GM12878 (cell line): ENCODE results near the gene VAV2. TPM values are rescaled to one million over a fixed set of nuclear protein-coding genes. Genes with fewer than 3 reads are reported as not detected.
"Not testable (repeated sequence)": the region's sequence is repeated elsewhere in the genome, so short reads cannot be mapped to it uniquely, and the experiment has no call there.

Source experiments
- ATAC-seq: fragments of 200-7000 bp; cut with Tn5 transposase; 3 replicates; pipeline ENCODE4 v1.9.1; 2020; ENCODE audit warnings: mild to moderate bottlenecking, moderate library complexity
- BruUV-seq: library from RNA; stranded (reverse); fragments of 400-500 nt; replicated peaks from 2 replicates; lab custom pipeline; 2021; lab: Mats Ljungman, UMichigan
- CTCF ChIA-PET: fragments of 300-600 bp; sonication (Branson Sonifier 250); formaldehyde crosslinking; extraction: SDS; loops from one replicate; lab custom pipeline; 2021; ENCODE audit warnings: inconsistent platforms; lab: Yijun Ruan, JAX
- POLR2A ChIA-PET: fragments of 350-600 bp; formaldehyde crosslinking; extraction: SDS; loops from one replicate; lab custom pipeline; 2021; ENCODE audit warnings: inconsistent platforms; lab: Charles Lee
- RAD21 ChIA-PET: fragments of 300-600 bp; sonication (Branson Sonifier 250); formaldehyde crosslinking; loops from one replicate; lab custom pipeline; 2023; ENCODE audit warnings: antibody characterized with exemption; ENCODE audit not compliant: unreplicated experiment; lab: Charles Lee
- SMC1A ChIA-PET: fragments of 300-600 bp; sonication (Branson Sonifier 250); formaldehyde crosslinking; loops from one replicate; lab custom pipeline; 2023; ENCODE audit not compliant: unreplicated experiment, uncharacterized antibody; lab: Charles Lee
- DNase-seq: peaks from one replicate; pipeline ENCODE4 v3.0.0-alpha.2; 2011; ENCODE audit warnings: low read depth, low spot score
- FAIRE-seq: peaks from 3 replicates; lab custom pipeline; 2011; peaks lifted over from hg19 to GRCh38; lab: Jason Lieb, UNC
- H2AFZ ChIP-seq: 2 replicates; pipeline ENCODE4 v1.6.0; 2011; ENCODE audit warnings: low read depth, low read length, control low read depth; ENCODE audit not compliant: control insufficient read depth
- H3K27ac ChIP-seq: 2 replicates; pipeline ENCODE4 v1.5.1; 2011; ENCODE audit warnings: control low read depth; ENCODE audit not compliant: control insufficient read depth, insufficient read depth
- H3K27me3 ChIP-seq, 2 experiments: replicated peaks in 1 of 2; 2 replicates each; pipeline versions ENCODE4 v1.6.0 to v1.6.1; 2011; ENCODE audit warnings: low read length in 1 of 2; ENCODE audit not compliant: control insufficient read depth in 2 of 2, insufficient read depth in 2 of 2
- H3K36me3 ChIP-seq, 2 experiments: 2 replicates each; pipeline ENCODE4 v1.5.1; 2011; ENCODE audit warnings: low read length in 1 of 2; ENCODE audit not compliant: control insufficient read depth in 2 of 2, insufficient read depth in 2 of 2
- H3K4me1 ChIP-seq: 2 replicates; pipeline ENCODE4 v1.6.1; 2011; ENCODE audit warnings: mild to moderate bottlenecking, low read length, moderate library complexity, mixed read lengths; ENCODE audit not compliant: control insufficient read depth, insufficient read depth
- H3K4me2 ChIP-seq: 2 replicates; pipeline ENCODE4 v1.6.0; 2011; ENCODE audit warnings: control low read depth; ENCODE audit not compliant: control insufficient read depth, insufficient read depth
- H3K4me3 ChIP-seq: fragments of 200-600 bp; sonication (generic); 2 replicates; pipeline ENCODE4 v1.5.1; 2016
- H3K79me2 ChIP-seq: 2 replicates; pipeline ENCODE4 v1.6.0; 2011; ENCODE audit warnings: low read length; ENCODE audit not compliant: control insufficient read depth, insufficient read depth
- H3K9ac ChIP-seq: 2 replicates; pipeline ENCODE4 v1.8.0; 2011; ENCODE audit warnings: low read length, control low read depth, mixed read lengths; ENCODE audit not compliant: control insufficient read depth, insufficient read depth
- H3K9me3 ChIP-seq: replicated peaks from 3 replicates; pipeline ENCODE4 v1.5.1; 2011; ENCODE audit warnings: mild to moderate bottlenecking, low read length; ENCODE audit not compliant: control insufficient read depth, insufficient read depth
- H4K20me1 ChIP-seq: 2 replicates; pipeline ENCODE4 v1.6.0; 2011; ENCODE audit not compliant: control insufficient read depth, insufficient read depth
- BACH1 ChIP-seq: fragments of 450-650 bp; IDR thresholded peaks from 2 replicates; pipeline ENCODE4 v1.6.1; 2017; ENCODE audit warnings: mild to moderate bottlenecking, borderline replicate concordance
- MLLT1 ChIP-seq: fragments of 450-650 bp; IDR thresholded peaks from 2 replicates; pipeline ENCODE4 v1.6.1; 2016; ENCODE audit warnings: mild to moderate bottlenecking
- RAD21 ChIP-seq: IDR thresholded peaks from 2 replicates; pipeline ENCODE4 v1.6.1; 2011; ENCODE audit warnings: mild to moderate bottlenecking, low read depth, low read length, moderate library complexity; ENCODE audit not compliant: insufficient read depth
- SUZ12 ChIP-seq: fragments of 200-600 bp; sonication (generic); IDR thresholded peaks from one replicate; pipeline ENCODE4 v1.6.1; 2018; ENCODE audit warnings: antibody characterized with exemption, mild to moderate bottlenecking; ENCODE audit not compliant: unreplicated experiment
- USF2 ChIP-seq: IDR thresholded peaks from 2 replicates; pipeline ENCODE4 v1.6.1; 2011; ENCODE audit warnings: low read depth, low read length, improper control_type of control experiment, borderline replicate concordance
- whole genome bisulfite sequencing: methylation state at CpG from one replicate; pipeline ENCODE4 v1.1.6; 2016; ENCODE audit warnings: low lambda C conversion rate; ENCODE audit not compliant: insufficient replicate concordance, insufficient coverage; ENCODE audit errors: missing lambda C conversion rate; 5-methylcytosine and 5-hydroxymethylcytosine counted together
- in situ Hi-C: fragments of 300-500 bp; cut with MboI; formaldehyde crosslinking; loops from 9 replicates; pipeline ENCODE4 v1.14.3; 2018; ENCODE audit warnings: mixed read lengths
- intact Hi-C: fragments of 100-400 bp; cut with micrococcal nuclease; formaldehyde crosslinking; loops from one replicate; pipeline ENCODE4 v1.14.2; 2022; ENCODE audit not compliant: unreplicated experiment
- polyA plus RNA-seq, 11 experiments: library from polyadenylated mRNA; depleted of rRNA in 4 of 11; unstranded in 6 of 11; stranded (reverse) in 5 of 11; fragments of >200 nt; fragmentation: Nextera tagmentation in 4 of 11; fragmentation: Illumina TruSeq in 1 of 11; extraction: Ambion mirVana in 4 of 11; extraction: Trizol in 1 of 11; gene quantifications; 1 replicate in 1 of 11; 2 replicates in 10 of 11; pipeline versions ENCODE4 v1.2.1 to v1.2.3, GENCODE V29; 2011 to 2016; ENCODE audit warnings: inconsistent platforms in 2 of 11, missing spikeins in 2 of 11, low read depth in 1 of 11
- total RNA-seq, 4 experiments: library from RNA; depleted of rRNA in 3 of 4; stranded (reverse); fragments of >200 nt in 3 of 4; fragmentation: Illumina TruSeq in 1 of 4; extraction: Trizol in 1 of 4; gene quantifications; 2 replicates each; pipeline versions ENCODE4 v1.2.1 to v1.2.3, GENCODE V29; 2013 to 2021

VAV2 gene
- total and polyA plus RNA-seq, 10 of the 15 experiments (the other 5 are each of a cell fraction or from before 2014, with no cell fraction given) = 0.13 to 43.9 (median 16.9) TPM

GRCh38 chr9:133989625-133990365 lies 2.3 kb downstream of the VAV2 start:
- intact Hi-C loops = loop anchor here (1.0 to 5.0 kb wide), 2 partner anchors 89 to 402 kb away; no protein-coding TSS in a partner anchor
- POLR2A ChIA-PET = interaction anchor here (0.6 to 1.6 kb wide), 6 partner anchors 10 to 197 kb away, joined by 3 to 9 read pairs (median 4); no protein-coding TSS in a partner anchor

GRCh38 chr9:133988771-133989170 lies 3.4 kb downstream of the VAV2 start:
- H3K4me2 ChIP-seq, DNase-seq, ATAC-seq, H3K4me1 ChIP-seq, H3K9ac ChIP-seq, H3K9me3 ChIP-seq, RAD21 ChIA-PET, in situ Hi-C loops, BruUV-seq, H3K27ac ChIP-seq, FAIRE-seq, H3K36me3 ChIP-seq, H2AFZ ChIP-seq, H4K20me1 ChIP-seq, H3K27me3 ChIP-seq: not testable (repeated sequence)
- ChIA-PET POLR2A (interaction anchor here (0.6 to 0.9 kb wide), 4 partner anchors 32 to 440 kb away, joined by 3 to 9 read pairs (median 4); no protein-coding TSS in a partner anchor), SMC1A (interaction anchor here (1.0 to 1.3 kb wide), 3 partner anchors 20 to 77 kb away, joined by 3 read pairs; no protein-coding TSS in a partner anchor), CTCF (interaction anchor here (0.9 kb wide), 1 partner anchor 20 kb away, joined by 3 read pairs; no protein-coding TSS in a partner anchor)
- intact Hi-C loops = loop anchor here (1.0 kb wide), 1 partner anchor 88 kb away; no protein-coding TSS in a partner anchor
- Histone ChIP-seq H3K79me2 (peaks cover 85% of the 10 kb centered on the region), H3K4me3 (peak overlapping the region; percentile 32)
- 83% methylated on average over 14 of the region's 14 CpGs for WGBS

More at GRCh38 chr9:133989625-133990365, 2.3 kb downstream of the VAV2 start:
- BruUV-seq = TSS peak; percentile 26
- RAD21 ChIA-PET = interaction anchor here (0.9 to 2.7 kb wide), 5 partner anchors 31 to 208 kb away, joined by 3 to 21 read pairs (median 8); no protein-coding TSS in a partner anchor
- in situ Hi-C loops = loop anchor here (5.0 kb wide), 1 partner anchor 202 kb away; no protein-coding TSS in a partner anchor
- Histone ChIP-seq H3K9ac (peak overlapping the region; percentile 80), H3K4me3 (peak overlapping the region; percentile 96), H3K9me3 (no peaks in the 10 kb centered on the region), H3K79me2 (peaks cover 78% of the 10 kb centered on the region), H3K27me3 (no peaks in the 10 kb centered on the region), H4K20me1 (peaks cover 6% of the 10 kb centered on the region; the same call in 1 of the 2 replicates), H3K4me1 (peaks cover 15% of the 10 kb centered on the region), H3K36me3 (no peaks in the 10 kb centered on the region; a peak in 2 of 4 replicates), H3K4me2 (peak overlapping the region; percentile 92), H2AFZ (no peak overlapping the region), H3K27ac (peak overlapping the region; percentile 58)
- no peak for DNase-seq
- CTCF ChIA-PET = interaction anchor here (0.9 to 1.9 kb wide), 4 partner anchors 34 to 207 kb away, joined by 3 to 7 read pairs (median 4); no protein-coding TSS in a partner anchor
- SMC1A ChIA-PET = interaction anchor here (0.8 to 2.2 kb wide), 7 partner anchors 21 to 45 kb away, joined by 3 to 18 read pairs (median 4); no protein-coding TSS in a partner anchor
- TF ChIP-seq SUZ12 = no peak
- TF ChIP-seq RAD21 = no peak
- TF ChIP-seq BACH1 = no peak
- 0 out of 2 replicates have a peak, but pooled peaks have one; percentile 4 for TF ChIP-seq MLLT1
- no peak for TF ChIP-seq USF2
- WGBS = 36% methylated on average over 24 of the region's 24 CpGs
- no peak for ATAC-seq
- peak; percentile 77 for FAIRE-seq
